SK-N-MC (cell line): ENCODE measurements around the gene ZCCHC24.

Source experiments
- EZH2 ChIP-seq: fragments of 200-600 bp; sonication (generic); IDR thresholded peaks from one replicate; pipeline ENCODE4 v1.6.1; 2017; ENCODE audit warnings: antibody characterized with exemption
- FOXP2 ChIP-seq: optimal IDR thresholded peaks from 2 replicates; pipeline ENCODE3; 2011; ENCODE audit warnings: mild to moderate bottlenecking, moderate library complexity; ENCODE audit not compliant: insufficient read depth; ENCODE audit errors: extremely low read length, control extremely low read depth
- POLR2AphosphoS5 ChIP-seq: IDR thresholded peaks from 2 replicates; pipeline ENCODE4 v1.6.1; 2012; ENCODE audit warnings: mild to moderate bottlenecking, low read depth, low read length, borderline replicate concordance

DNA sequence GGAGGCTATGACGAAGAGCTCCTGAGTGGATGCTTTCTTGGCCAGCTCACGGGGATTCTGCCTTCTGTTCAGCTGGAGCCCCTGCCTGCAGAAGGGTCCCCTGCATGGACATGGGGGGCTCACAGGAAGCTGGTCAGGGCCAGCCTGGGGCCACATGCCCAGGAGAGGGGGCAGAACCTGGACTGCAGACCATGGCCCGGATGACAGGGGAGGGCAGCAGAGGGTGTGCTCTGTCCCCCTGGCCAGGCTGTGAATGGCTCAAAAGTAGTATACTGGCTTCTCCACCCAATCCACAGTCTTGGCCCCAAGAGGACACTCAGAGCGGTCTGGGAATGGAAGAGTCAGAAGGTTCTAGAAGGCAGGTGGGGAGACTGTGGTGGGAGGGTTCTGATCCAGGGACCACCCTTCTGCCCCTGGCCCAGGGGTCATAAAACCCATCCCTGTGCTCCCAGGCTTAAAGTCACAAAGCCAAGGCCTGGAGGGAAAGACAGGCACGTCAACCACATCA lies 57.9 kb downstream of the ZCCHC24 start:
- TF ChIP-seq POLR2AphosphoS5 (no peak), EZH2 (no peak), FOXP2 (no peak)
